Bronchial smooth muscle cell (primary cell): ENCODE data around the gene MATN3. TPM values are rescaled to one million over a fixed set of nuclear protein-coding genes. Genes with fewer than 3 reads are reported as not detected.

Experiments
- total RNA-seq: library from RNA; depleted of rRNA; stranded (reverse); fragments of >200 nt; gene quantifications from 2 replicates; pipeline ENCODE4 v1.2.1, GENCODE V29; 2014

Gene MATN3
- 0.77 and 1.6 TPM in 2 replicates for total RNA-seq

GRCh38 chr2:20012282-20013125 lies at the start of gene MATN3:
Gene MATN3, minus strand, starts transcription at chr2:20012668. Its CDS starts 37 bp downstream, at chr2:20012631.

GRCh38 chr2:20051532-20052228 lies 39.2 kb upstream of the MATN3 start, which contains the start of gene LAPTM4A:
Gene LAPTM4A, minus strand, starts transcription at chr2:20051628. Its CDS starts 108 bp downstream, at chr2:20051520.

GRCh38 chr2:19989667-19990415 lies 22.6 kb downstream of the MATN3 start, which contains the start of gene WDR35:
Gene WDR35, minus strand, starts transcription at chr2:19990105. Its CDS starts 90 bp downstream, at chr2:19990015.

Other genes starting within 250 kb of the MATN3 start
- gene TTC32, start 110.7 kb downstream of the MATN3 start, total RNA-seq = 5.9 and 8.5 TPM in 2 replicates
- gene WDR35, start 22.6 kb downstream of the MATN3 start, total RNA-seq = 10.4 and 13.9 TPM in 2 replicates
- 208 and 219 TPM in 2 replicates for gene LAPTM4A, start 39.0 kb upstream of the MATN3 start, total RNA-seq
- gene SDC1, start 212.5 kb upstream of the MATN3 start, total RNA-seq = 8.0 and 34.2 TPM in 2 replicates